ENCODE data around the gene FOXP1.
"Not testable (repeated sequence)": the region's sequence is repeated elsewhere in the genome, so short reads cannot be mapped to it uniquely, and the experiment has no call there.

FOXP1 gene

DNA sequence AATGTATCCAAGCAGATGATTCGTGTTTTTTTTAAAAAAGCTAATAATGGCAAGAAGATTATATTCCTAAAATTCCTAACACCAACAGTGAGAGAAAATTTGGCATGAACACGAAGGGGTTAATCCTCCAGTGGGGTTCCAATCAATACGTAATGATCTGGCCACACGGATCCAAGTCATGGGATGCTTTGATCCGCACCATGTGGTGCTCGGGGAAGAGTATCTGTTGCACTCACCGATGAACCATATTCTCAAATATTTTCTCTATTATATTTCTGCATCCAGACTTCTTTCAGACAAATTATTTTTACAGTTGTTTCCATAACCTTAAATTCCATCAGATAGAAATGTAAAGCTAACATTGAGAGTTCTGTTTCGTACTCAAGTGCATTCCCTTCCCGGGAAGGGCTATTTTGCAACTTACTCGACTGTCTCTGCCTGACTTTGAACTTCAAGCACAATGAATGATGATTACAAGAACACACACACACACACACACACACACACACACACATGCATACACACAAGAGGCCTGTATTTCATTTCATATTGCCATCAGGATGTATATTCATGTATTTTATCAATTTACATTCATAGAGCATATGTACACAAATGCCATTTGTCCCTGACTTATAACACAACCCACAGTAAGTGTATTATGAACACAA is 567.2 kb downstream of the FOXP1 start:
- TF ChIP-seq, protein P1, sequence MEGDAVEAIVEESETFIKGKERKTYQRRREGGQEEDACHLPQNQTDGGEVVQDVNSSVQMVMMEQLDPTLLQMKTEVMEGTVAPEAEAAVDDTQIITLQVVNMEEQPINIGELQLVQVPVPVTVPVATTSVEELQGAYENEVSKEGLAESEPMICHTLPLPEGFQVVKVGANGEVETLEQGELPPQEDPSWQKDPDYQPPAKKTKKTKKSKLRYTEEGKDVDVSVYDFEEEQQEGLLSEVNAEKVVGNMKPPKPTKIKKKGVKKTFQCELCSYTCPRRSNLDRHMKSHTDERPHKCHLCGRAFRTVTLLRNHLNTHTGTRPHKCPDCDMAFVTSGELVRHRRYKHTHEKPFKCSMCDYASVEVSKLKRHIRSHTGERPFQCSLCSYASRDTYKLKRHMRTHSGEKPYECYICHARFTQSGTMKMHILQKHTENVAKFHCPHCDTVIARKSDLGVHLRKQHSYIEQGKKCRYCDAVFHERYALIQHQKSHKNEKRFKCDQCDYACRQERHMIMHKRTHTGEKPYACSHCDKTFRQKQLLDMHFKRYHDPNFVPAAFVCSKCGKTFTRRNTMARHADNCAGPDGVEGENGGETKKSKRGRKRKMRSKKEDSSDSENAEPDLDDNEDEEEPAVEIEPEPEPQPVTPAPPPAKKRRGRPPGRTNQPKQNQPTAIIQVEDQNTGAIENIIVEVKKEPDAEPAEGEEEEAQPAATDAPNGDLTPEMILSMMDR (IDR thresholded peaks at IDR 0.05; ENCODE audit: low read depth, low read length, missing control alignments), result no peak
- H3K4me3 ChIP-seq (ENCODE audit: low read depth, low read length), result no peak overlapping the region
- no peak for DNase-seq (ENCODE audit: low read depth)

DNA sequence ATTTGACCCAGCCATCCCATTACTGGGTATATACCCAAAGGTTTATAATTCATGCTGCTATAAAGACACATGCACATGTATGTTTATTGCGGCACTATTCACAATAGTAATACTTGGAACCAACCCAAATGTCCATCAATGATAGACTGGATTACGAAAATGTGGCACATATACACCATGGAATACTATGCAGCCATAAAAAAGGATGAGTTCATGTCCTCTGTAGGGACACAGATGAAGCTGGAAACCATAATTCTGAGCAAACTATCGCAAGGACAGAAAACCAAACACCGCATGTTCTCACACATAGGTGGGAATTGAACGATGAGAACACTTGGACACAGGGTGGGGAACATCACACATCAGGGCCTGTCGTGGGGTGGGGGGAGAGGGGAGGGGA is 568.9 kb downstream of the FOXP1 start:
- not testable (repeated sequence) for DNase-seq (ENCODE audit: low read depth); H3K4me3 ChIP-seq (ENCODE audit: low read depth, low read length)

DNA sequence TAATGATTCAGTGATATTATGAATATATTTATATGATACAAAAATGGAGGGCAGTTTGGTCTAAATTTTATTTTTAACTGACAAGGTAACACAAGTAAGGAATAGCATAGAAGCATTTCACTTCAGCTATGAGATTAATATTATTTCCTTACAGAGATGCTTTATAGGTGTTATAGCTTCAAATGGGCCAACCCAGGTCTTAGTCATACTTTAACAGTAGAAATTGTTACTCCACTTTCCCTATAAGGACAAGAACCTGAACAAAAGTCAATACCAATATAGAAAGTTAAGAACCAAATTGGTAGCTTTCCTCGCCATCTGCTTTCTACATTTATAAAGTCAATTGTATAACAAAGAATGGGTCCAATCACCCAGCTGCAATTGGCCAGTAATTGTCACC is 570.6 kb downstream of the FOXP1 start:
- TF ChIP-seq, protein P1 (IDR thresholded peaks at IDR 0.05; ENCODE audit: low read depth, low read length, missing control alignments), result no peak
- no peak for DNase-seq (ENCODE audit: low read depth)
- no peak overlapping the region for H3K4me3 ChIP-seq (ENCODE audit: low read depth, low read length)

DNA sequence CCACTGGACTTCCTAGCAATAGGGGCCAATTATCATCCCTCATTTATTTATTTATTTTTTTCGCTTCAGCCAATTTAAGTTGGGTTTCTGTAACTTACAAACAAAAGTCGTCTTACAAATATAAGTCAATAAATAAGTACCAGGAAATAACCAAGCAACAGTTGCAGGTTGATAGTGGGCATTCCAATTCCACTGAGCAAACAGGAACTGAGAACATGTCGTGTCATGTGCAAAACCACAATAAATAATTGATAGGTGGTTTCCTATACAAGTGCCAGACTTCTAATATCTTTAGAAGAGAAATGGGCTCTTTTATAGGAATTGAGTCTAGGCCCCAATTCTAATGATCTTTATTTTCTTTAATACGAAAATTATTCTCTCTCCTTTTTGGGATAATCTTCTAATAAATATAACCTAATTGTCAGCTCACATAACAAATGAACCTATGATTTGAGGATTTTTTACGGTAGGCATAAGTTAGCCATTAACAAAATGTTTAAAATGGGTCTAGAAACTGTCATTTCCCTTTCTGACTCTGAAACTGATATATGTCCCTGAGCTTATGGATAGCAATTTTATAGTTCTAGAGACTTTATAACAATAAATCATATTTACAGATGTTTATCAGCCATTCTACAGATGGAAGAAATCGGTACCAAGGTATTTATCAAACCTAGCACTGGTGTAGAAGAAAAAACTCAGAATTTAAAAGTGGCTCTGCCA is 571.8 kb downstream of the FOXP1 start:
- no peak for DNase-seq (ENCODE audit: low read depth)
- TF ChIP-seq, protein P1 (IDR thresholded peaks at IDR 0.05; ENCODE audit: low read depth, low read length, missing control alignments), result no peak
- H3K4me3 ChIP-seq (ENCODE audit: low read depth, low read length), result no peak overlapping the region

DNA sequence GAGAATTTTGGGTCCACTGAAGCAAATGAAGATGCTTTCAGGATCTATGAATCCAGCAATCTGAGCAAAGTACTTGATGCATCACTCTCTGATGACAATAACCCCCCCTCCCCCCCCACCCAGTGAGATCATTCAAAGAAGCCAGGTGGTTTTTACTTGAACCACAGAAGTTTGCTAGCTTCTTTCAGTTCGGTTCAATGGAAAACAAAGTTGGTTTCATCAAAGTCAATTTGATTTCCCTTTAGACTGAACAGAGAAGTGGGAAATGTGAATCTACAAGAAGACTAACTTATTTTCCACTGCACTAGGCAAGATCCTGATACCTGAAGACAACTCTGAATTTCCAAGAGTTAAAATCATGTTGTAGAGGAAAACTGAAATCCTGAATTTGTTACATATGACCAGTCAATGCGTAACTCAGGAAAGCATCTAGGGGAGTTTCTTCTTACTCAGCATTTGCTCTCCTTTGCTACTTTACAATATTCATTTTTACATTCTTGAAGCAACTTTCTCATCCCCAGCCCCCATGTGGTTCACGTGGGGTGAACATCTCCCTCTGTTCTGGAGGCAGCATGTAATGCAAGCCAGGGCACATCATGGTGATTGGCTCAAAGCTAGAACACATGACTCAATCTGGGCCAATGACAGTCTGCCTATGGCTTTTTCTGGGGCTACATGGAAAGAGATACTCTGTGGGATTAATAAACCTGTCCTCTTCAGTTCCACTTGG is 572.6 kb downstream of the FOXP1 start:
- H3K4me3 ChIP-seq (ENCODE audit: low read depth, low read length), result no peak overlapping the region
- TF ChIP-seq, protein P1 (IDR thresholded peaks at IDR 0.05; ENCODE audit: low read depth, low read length, missing control alignments), result no peak
- DNase-seq (ENCODE audit: low read depth), result no peak

DNA sequence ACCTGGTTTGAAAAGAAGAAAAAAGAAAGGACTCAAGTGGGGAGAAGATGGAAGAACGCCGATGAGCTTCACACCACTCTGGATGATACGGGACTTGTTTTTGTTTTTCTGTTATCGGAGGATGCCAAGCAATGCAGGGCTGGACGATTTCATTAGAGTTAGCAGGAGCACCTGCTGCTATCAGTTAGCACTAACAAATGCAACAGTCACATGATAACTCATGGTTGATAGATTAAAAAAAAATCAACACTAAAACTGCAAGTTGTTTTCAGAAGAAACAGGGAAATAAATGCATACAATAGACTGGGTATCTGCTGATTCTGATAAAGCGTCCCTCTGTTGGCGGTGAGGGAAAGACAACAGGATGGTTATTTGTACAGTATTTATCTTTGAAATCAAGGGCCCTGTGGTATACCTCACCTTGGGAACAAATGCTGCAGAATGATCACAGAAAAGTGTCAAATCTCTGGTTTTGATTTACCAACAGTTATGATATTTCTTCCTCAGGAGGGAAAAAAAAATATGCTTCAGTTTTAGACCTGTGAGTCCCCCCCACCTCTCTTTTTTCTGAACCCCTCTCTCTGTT is 575.1 kb downstream of the FOXP1 start:
- no peak overlapping the region for H3K4me3 ChIP-seq (ENCODE audit: low read depth, low read length)

More for the DNA sequence above, 575.1 kb downstream of the FOXP1 start:
- DNase-seq (ENCODE audit: low read depth), result no peak
- TF ChIP-seq, protein P1 (IDR thresholded peaks at IDR 0.05; ENCODE audit: low read depth, low read length, missing control alignments), result no peak

Data from GM12864 (cell line).